Testis (tissue), 3 donors: ENCODE measurements around the gene CCDC157. TPM values are rescaled to one million over a fixed set of nuclear protein-coding genes. Genes with fewer than 3 reads are reported as not detected.

Experiments
- DNase-seq: peaks from one replicate; pipeline ENCODE4 v3.0.0-alpha.2; 2019
- H3K27ac ChIP-seq, 2 donors: fragments of 200-600 bp; sonication (generic); one replicate each; pipeline ENCODE4 v1.5.1; 2019
- H3K27me3 ChIP-seq: fragments of 200-600 bp; sonication (generic); one replicate; pipeline ENCODE4 v1.5.1; 2019
- H3K36me3 ChIP-seq: fragments of 200-600 bp; sonication (generic); one replicate; pipeline ENCODE4 v1.5.1; 2017; ENCODE audit warnings: low read depth; ENCODE audit errors: missing control alignments
- H3K4me1 ChIP-seq: fragments of 200-600 bp; sonication (generic); one replicate; pipeline ENCODE4 v1.5.1; 2019
- H3K4me3 ChIP-seq, 2 donors: fragments of 200-600 bp; sonication (generic); one replicate each; pipeline ENCODE4 v1.5.1; 2017 to 2019
- H3K9me3 ChIP-seq: fragments of 200-600 bp; sonication (generic); one replicate; pipeline ENCODE4 v1.5.1; 2017
- CTCF ChIP-seq, 3 experiments: fragments of 450-650 bp in 2 of 3; fragments of 200-600 bp in 1 of 3; sonication (generic) in 1 of 3; IDR thresholded peaks; one replicate each; pipeline ENCODE4 v1.5.1; 2016 to 2019; ENCODE audit warnings: antibody characterized with exemption in 3 of 3, mild to moderate bottlenecking in 2 of 3, moderate library complexity in 1 of 3
- POLR2A ChIP-seq: fragments of 450-650 bp; IDR thresholded peaks from one replicate; pipeline ENCODE4 v1.6.1; 2017; ENCODE audit warnings: antibody characterized with exemption, mild to moderate bottlenecking, moderate library complexity
- WGBS, 2 donors: methylation state at CpG; one replicate each; pipeline ENCODE4 v1.1.5; 2018; 5-methylcytosine and 5-hydroxymethylcytosine counted together
- intact Hi-C: fragments of 100-400 bp; cut with DNase I; formaldehyde crosslinking; loops from one replicate; pipeline ENCODE4 v1.15.1; 2023; ENCODE audit warnings: low total_unique reads
- polyA plus RNA-seq: library from polyadenylated mRNA; stranded (reverse); fragments of 350-450 nt; fragmentation: Illumina TruSeq; extraction: RNeasy Lipid Tissue Mini Kit (QIAGEN cat#74804); gene quantifications from one replicate; pipeline ENCODE4 v1.2.3, GENCODE V29; 2014; ENCODE audit warnings: low read depth, low replicate concordance; ENCODE audit not compliant: insufficient read depth
- total RNA-seq, 2 donors: library from RNA; depleted of rRNA; stranded (reverse); fragments of >200 nt; gene quantifications; one replicate each; pipeline ENCODE4 v1.2.3, GENCODE V29; 2016

Gene CCDC157
- total and polyA plus RNA-seq, 3 donors from 2014 or later: 69.2 to 81.9 (median 70.1) TPM

- peak; percentile 88 for DNase-seq
- WGBS, 2 donors: 20 to 35% methylated on average over 4 to 5 of the region's 5 CpGs
- Histone ChIP-seq H3K36me3 (no peaks in the 10 kb centered on the region), H3K9me3 (no peaks in the 10 kb centered on the region), H3K27me3 (no peaks in the 10 kb centered on the region), H3K4me3 (peak overlapping the region in 1 of 2 donors; percentile 98), H3K27ac (peak overlapping the region; percentile 84 to 88), H3K4me1 (peaks cover 42% of the 10 kb centered on the region)
- TF ChIP-seq POLR2A (no peak), CTCF (IDR thresholded peaks at IDR 0.05) (no peak)
- intact Hi-C loops: no loop called here
Observed at GRCh38 chr22:30325065-30325720, 31.6 kb upstream of the CCDC157 start.

- H3K27ac ChIP-seq: peak overlapping the region; percentile 84 to 88
- intact Hi-C loops: no loop called here
- H3K4me1 ChIP-seq: peaks cover 40% of the 10 kb centered on the region
- peak overlapping the region; percentile 87 to 98 for H3K4me3 ChIP-seq
- TF ChIP-seq CTCF (IDR thresholded peaks at IDR 0.05) (no peak), POLR2A (no peak)
- H3K9me3 ChIP-seq: no peaks in the 10 kb centered on the region
- no peak for DNase-seq
- H3K36me3 ChIP-seq: no peaks in the 10 kb centered on the region
- 16 to 22% methylated on average over 10 to 14 of the region's 14 CpGs for WGBS, 2 donors
- no peaks in the 10 kb centered on the region for H3K27me3 ChIP-seq
Observed at GRCh38 chr22:30325724-30326254, 31.0 kb upstream of the CCDC157 start.

DNA sequence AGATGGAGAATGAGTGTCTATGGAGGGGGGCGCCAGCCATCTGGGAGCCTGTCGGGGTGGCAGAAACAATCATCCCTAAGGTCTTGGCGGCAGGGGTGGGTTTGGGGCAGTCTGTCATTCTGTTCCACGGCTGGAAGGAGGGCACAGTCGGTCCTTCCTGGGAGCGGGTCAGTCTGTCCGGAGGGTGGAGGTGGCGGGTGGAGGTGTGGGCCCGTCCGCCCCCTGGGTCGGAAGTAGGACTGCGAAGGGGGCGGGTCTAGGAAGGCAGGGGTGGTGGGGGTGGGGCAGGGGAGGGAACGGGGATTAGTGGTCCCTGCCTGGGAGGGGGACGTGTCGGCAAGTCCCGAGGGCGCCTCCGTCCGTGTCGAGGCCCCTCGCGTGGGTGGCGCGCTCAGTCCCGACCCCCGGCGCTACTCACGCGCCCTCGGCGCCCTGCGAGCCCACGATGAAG lies 30.5 kb upstream of the CCDC157 start:
- H3K9me3 ChIP-seq: no peaks in the 10 kb centered on the region
- intact Hi-C loops: no loop called here
- H3K27ac ChIP-seq: peak overlapping the region; percentile 84 to 88
- TF ChIP-seq CTCF (IDR thresholded peaks at IDR 0.05) (no peak), POLR2A (no peak)
- H3K27me3 ChIP-seq: no peaks in the 10 kb centered on the region
- peaks cover 36% of the 10 kb centered on the region for H3K4me1 ChIP-seq
- H3K4me3 ChIP-seq: peak overlapping the region; percentile 87 to 98
- peak; percentile 58 for DNase-seq
- 1 to 2% methylated on average over 10 to 33 of the region's 34 CpGs for WGBS, 2 donors
- no peaks in the 10 kb centered on the region for H3K36me3 ChIP-seq

DNA sequence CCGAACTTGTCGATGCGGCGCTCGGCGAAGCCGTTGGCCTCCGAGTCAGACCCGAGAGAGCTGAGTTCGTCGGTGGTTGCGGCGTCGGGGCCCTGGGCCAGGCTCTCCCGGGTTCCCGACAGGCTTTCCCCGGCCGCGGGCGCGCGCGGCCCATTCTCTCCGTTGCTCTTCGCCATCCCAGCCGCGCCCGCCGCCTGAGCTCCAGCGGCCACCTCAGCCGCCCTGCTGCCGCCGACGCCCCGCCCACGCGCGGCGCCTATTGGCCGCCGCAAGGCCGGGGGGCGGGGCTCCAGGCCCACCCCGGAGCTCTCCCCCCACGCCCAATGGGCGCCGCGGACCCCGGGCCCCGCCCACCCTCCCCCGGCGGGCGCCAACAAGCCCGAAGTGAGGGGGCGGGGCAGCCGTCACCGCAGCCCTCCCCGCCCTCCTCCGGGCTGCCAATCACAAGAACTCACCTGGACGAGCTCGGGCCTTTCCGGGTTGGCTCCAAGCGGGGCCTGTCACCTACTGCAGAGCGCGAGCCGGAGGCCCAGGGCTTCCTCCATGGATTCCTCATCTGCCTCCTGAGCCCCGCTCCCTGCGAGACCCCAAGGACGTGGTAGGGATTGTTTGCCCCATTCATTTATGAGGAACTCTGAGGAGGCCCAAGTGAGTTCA lies 30.0 kb upstream of the CCDC157 start, which contains the start of gene TBC1D10A:
Gene TBC1D10A, minus strand, starts transcription at position 236 of the 657 bp plus-strand sequence. Its CDS starts 60 bp downstream, at position 176.
- intact Hi-C loops: no loop called here
- H3K4me3 ChIP-seq: peak within 1 kb of the TSS; percentile 87 to 98
- peak; percentile 73 for TF ChIP-seq POLR2A
- no peak for TF ChIP-seq CTCF (IDR thresholded peaks at IDR 0.05)
- H3K4me1 ChIP-seq: peaks cover 30% of the 10 kb centered on the region
- H3K27me3 ChIP-seq: no peaks in the 10 kb centered on the region
- peak; percentile 96 for DNase-seq
- peak within 1 kb of the TSS; percentile 84 to 88 for H3K27ac ChIP-seq
- no peaks in the 10 kb centered on the region for H3K9me3 ChIP-seq
- no peaks in the 10 kb centered on the region for H3K36me3 ChIP-seq
- WGBS, 2 donors: 1% methylated on average over 52 of the region's 69 CpGs; no CpG with 5 or more reads in 1 of the 2 donors
